ENCODE data around the gene COPG1. TPM values are rescaled to one million over a fixed set of nuclear protein-coding genes. Genes with fewer than 3 reads are reported as not detected.

COPG1 gene
- total RNA-seq: 167 and 169 TPM in 2 replicates
- polyA plus RNA-seq: 176 and 185 TPM in 2 replicates

GRCh38 chr3:129249284-129250065, at the start of gene COPG1:
TSS of gene COPG1 (plus strand) at chr3:129249606. CDS start at chr3:129249710, 104 bp downstream.
- H3K9me3 ChIP-seq (ENCODE audit: low read depth): no peaks in the 10 kb centered on the region
- peaks cover 56% of the 10 kb centered on the region for H3K79me2 ChIP-seq
- TF ChIP-seq CTCF (IDR thresholded peaks at IDR 0.05; ENCODE audit: poor library complexity) (no peak), EZH2phosphoT487 (IDR thresholded peaks at IDR 0.05; ENCODE audit: low read depth, severe bottlenecking, unreplicated experiment) (no peak), EZH2 (IDR thresholded peaks at IDR 0.05; ENCODE audit: borderline replicate concordance) (no peak)
- peak; percentile 93 for DNase-seq (ENCODE audit: low spot score)
- H4K20me1 ChIP-seq (ENCODE audit: insufficient read depth, poor library complexity, severe bottlenecking): peaks cover 14% of the 10 kb centered on the region
- no peaks in the 10 kb centered on the region for H3K36me3 ChIP-seq (replicated peaks; ENCODE audit: insufficient read depth, low read depth)
- H3K4me2 ChIP-seq: peak within 1 kb of the TSS; percentile 98
- peak within 1 kb of the TSS; percentile 99 for H2AFZ ChIP-seq
- WGBS (ENCODE audit: low lambda C conversion rate, missing lambda C conversion rate): 1% methylated on average over 47 of the region's 48 CpGs
- no peaks in the 10 kb centered on the region for H3K4me1 ChIP-seq (ENCODE audit: insufficient read depth)
- peak within 1 kb of the TSS; percentile 95 for H3K27ac ChIP-seq
- no peaks in the 10 kb centered on the region for H3K27me3 ChIP-seq
- H3K4me3 ChIP-seq: peak within 1 kb of the TSS; percentile 92
- no peaks in the 10 kb centered on the region for H3K9me2 ChIP-seq (replicated peaks; ENCODE audit: insufficient read depth)

- H3K36me3 ChIP-seq (replicated peaks; ENCODE audit: insufficient read depth, low read depth): no peaks in the 10 kb centered on the region
- no peak overlapping the region for H2AFZ ChIP-seq
- 74% methylated on average over 2 of the region's 2 CpGs for WGBS (ENCODE audit: low lambda C conversion rate, missing lambda C conversion rate)
- no peaks in the 10 kb centered on the region for H3K27me3 ChIP-seq
- no peaks in the 10 kb centered on the region for H3K9me2 ChIP-seq (replicated peaks; ENCODE audit: insufficient read depth)
- no peak overlapping the region for H3K27ac ChIP-seq
- DNase-seq (ENCODE audit: low spot score): no peak
- H4K20me1 ChIP-seq (ENCODE audit: insufficient read depth, poor library complexity, severe bottlenecking): no peaks in the 10 kb centered on the region
- H3K4me3 ChIP-seq: no peak overlapping the region
- no peaks in the 10 kb centered on the region for H3K79me2 ChIP-seq
- TF ChIP-seq EZH2phosphoT487 (IDR thresholded peaks at IDR 0.05; ENCODE audit: low read depth, severe bottlenecking, unreplicated experiment): no peak
- no peak for TF ChIP-seq CTCF (IDR thresholded peaks at IDR 0.05; ENCODE audit: poor library complexity)
- TF ChIP-seq EZH2 (IDR thresholded peaks at IDR 0.05; ENCODE audit: borderline replicate concordance): no peak
- H3K9me3 ChIP-seq (ENCODE audit: low read depth): no peaks in the 10 kb centered on the region
- H3K4me2 ChIP-seq: no peak overlapping the region
- no peaks in the 10 kb centered on the region for H3K4me1 ChIP-seq (ENCODE audit: insufficient read depth)
Measured at GRCh38 chr3:129204473-129204872, 44.9 kb upstream of the COPG1 start.

GRCh38 chr3:129205109-129205832, 44.1 kb upstream of the COPG1 start:
- WGBS (ENCODE audit: low lambda C conversion rate, missing lambda C conversion rate): 84% methylated on average over 8 of the region's 8 CpGs
- no peak overlapping the region for H3K4me2 ChIP-seq
- no peaks in the 10 kb centered on the region for H3K27me3 ChIP-seq
- TF ChIP-seq EZH2 (IDR thresholded peaks at IDR 0.05; ENCODE audit: borderline replicate concordance) (no peak), CTCF (IDR thresholded peaks at IDR 0.05; ENCODE audit: poor library complexity) (no peak), EZH2phosphoT487 (IDR thresholded peaks at IDR 0.05; ENCODE audit: low read depth, severe bottlenecking, unreplicated experiment) (no peak)
- no peaks in the 10 kb centered on the region for H3K36me3 ChIP-seq (replicated peaks; ENCODE audit: insufficient read depth, low read depth)
- no peak overlapping the region for H2AFZ ChIP-seq
- H4K20me1 ChIP-seq (ENCODE audit: insufficient read depth, poor library complexity, severe bottlenecking): no peaks in the 10 kb centered on the region
- DNase-seq (ENCODE audit: low spot score): no peak
- no peak overlapping the region for H3K4me3 ChIP-seq
- no peak overlapping the region for H3K27ac ChIP-seq
- H3K9me3 ChIP-seq (ENCODE audit: low read depth): no peaks in the 10 kb centered on the region
- no peaks in the 10 kb centered on the region for H3K9me2 ChIP-seq (replicated peaks; ENCODE audit: insufficient read depth)
- no peaks in the 10 kb centered on the region for H3K4me1 ChIP-seq (ENCODE audit: insufficient read depth)
- H3K79me2 ChIP-seq: no peaks in the 10 kb centered on the region

Data from hepatocyte (in vitro differentiated cells).